ENCODE results near the gene UGT3A1.

UGT3A1 gene

DNA sequence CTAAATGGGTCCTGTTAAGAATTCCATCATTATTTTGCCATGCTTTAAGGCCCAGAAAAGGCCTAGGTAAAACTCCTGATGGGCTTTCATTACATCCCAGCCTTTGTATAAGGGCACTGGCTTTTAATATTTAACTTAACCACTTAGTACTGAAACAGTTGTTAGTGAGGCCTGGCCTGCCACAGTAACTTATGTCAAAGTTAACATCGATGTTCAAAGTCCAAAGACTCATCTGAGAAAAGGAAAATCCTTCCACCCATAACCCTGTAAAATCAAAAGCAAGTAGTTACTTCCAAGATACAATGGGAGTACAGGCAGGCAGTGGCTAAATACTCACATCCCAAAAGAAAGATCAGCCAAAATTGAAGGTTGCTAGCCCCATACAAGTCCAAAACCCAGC lies 15.0 kb upstream of the UGT3A1 start:
- TF ChIP-seq GATA2 (IDR thresholded peaks at IDR 0.05; ENCODE audit: low read depth, low read length) (no peak), GATA3 (IDR thresholded peaks at IDR 0.05; ENCODE audit: low read depth, low read length) (no peak)

DNA sequence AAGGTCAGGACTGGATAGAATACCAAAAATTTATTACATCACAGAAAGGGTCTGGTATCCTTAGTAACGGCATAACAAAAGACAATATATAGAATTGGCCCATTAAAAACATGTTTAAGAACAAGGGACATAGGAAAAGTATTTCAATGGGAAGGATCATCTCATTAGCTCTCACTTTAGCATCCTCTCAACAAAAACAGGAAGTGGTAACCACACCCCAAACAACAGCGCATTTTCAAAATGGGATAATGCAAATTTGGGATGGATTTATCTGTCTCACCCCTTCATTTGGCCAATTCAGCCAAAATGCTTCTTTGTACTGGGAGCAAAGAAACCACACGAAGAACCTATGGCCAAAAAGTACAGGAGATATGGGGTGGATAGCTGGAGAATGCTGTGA lies 9.8 kb upstream of the UGT3A1 start:
- TF ChIP-seq GATA3 (IDR thresholded peaks at IDR 0.05; ENCODE audit: low read depth, low read length) (no peak), GATA2 (IDR thresholded peaks at IDR 0.05; ENCODE audit: low read depth, low read length) (no peak)

DNA sequence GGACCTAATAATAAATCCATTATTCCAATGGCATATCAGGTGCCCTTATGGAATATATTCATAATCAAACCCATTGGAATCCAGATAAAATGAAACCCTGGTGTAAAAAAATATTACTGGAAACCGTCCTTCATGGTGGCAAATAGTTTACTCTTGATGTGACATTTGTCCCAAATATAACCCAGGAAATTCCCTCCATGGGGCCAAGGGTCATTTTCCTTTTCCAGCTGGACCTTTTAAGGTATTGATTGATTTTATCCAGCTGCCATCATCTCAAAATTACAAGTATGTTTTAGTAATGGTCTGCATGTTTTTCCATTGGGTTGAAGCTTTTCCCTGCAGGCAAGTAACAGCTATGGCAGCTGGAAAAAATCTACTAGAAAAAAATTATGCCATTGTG lies 8.4 kb upstream of the UGT3A1 start:
- no peak for TF ChIP-seq GATA3 (IDR thresholded peaks at IDR 0.05; ENCODE audit: low read depth, low read length)
- TF ChIP-seq GATA2 (IDR thresholded peaks at IDR 0.05; ENCODE audit: low read depth, low read length): no peak

DNA sequence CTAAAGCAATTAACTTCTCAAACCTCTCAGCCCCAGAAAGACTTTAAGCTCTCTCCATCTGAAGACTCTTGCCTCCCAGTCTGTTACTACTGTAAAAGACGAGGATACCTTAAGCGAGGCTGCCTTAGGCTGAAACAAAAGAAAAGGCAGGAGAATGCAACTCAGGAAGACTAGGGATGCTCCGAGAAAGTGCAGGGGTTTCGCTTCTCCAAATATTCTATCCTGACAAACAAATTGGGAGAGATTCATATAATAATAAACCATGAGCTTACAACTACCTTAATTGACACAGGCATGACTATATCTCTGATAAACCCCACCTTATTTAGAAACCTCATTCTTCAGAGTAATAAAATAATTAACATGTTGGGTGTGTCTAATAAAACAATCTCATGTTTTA lies 4.9 kb upstream of the UGT3A1 start:
- TF ChIP-seq GATA3 (IDR thresholded peaks at IDR 0.05; ENCODE audit: low read depth, low read length) (no peak), GATA2 (IDR thresholded peaks at IDR 0.05; ENCODE audit: low read depth, low read length) (no peak)

DNA sequence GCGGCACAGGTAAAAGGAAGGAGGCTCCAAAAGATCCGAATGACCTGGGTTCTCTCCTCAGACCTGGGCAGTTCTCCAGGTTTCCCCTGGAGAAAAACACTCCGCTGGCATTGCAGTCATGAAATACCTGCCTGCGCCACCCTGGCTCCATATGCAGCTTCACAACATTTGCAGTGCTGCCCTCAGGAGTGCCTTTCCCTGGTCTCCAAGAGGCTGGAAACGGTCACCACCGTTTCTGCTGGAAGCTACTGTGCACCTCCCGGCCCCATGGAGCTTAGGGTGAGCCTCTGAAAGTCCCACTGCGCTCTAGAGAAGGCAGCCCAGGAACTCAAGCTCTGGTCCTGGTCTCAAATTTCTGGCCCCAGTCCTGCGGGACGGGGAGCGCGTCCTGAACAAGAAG lies 670 bp downstream of the UGT3A1 start:
- TF ChIP-seq GATA2 (IDR thresholded peaks at IDR 0.05; ENCODE audit: low read depth, low read length) (no peak), GATA3 (IDR thresholded peaks at IDR 0.05; ENCODE audit: low read depth, low read length) (no peak)

DNA sequence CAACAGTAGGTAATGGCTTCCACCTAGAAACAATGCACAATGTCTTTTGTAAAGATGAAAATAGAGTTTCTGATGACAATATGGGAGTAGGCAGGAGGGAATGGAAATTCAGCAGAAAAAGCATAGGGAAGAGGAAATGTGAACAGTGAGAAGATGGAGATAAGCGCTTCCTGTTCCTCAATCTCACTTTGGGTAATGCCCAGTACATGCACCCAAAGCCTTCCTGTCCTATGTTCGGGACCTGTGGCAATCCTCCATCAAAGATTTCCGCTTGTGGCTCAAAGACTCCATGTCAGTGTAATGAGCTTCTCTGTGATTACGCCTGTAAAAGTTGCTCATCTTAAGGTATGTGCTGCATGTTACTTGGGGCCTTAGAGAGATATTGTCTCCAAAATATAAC lies 2.7 kb downstream of the UGT3A1 start:
- TF ChIP-seq GATA3 (IDR thresholded peaks at IDR 0.05; ENCODE audit: low read depth, low read length): no peak
- no peak for TF ChIP-seq GATA2 (IDR thresholded peaks at IDR 0.05; ENCODE audit: low read depth, low read length)

DNA sequence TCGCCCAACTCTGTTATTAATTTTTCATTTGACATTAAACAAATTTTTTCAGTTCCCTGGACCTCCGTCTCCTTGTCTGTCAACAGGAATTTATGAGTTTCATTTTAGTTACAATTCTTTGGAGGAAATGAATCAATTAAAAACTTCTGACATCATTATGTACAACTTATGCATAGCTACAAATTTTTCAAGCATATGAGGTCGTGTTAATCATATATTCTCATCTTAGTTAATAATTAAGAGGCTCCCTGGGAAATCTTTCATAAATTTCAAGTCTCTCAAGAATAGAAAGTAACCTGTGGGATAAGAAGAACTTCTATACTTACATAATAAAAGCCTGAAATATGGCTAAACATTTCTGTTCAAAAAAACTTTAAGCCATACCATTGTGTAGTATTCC lies 3.4 kb downstream of the UGT3A1 start:
- no peak for TF ChIP-seq GATA2 (IDR thresholded peaks at IDR 0.05; ENCODE audit: low read depth, low read length)
- TF ChIP-seq GATA3 (IDR thresholded peaks at IDR 0.05; ENCODE audit: low read depth, low read length): no peak

DNA sequence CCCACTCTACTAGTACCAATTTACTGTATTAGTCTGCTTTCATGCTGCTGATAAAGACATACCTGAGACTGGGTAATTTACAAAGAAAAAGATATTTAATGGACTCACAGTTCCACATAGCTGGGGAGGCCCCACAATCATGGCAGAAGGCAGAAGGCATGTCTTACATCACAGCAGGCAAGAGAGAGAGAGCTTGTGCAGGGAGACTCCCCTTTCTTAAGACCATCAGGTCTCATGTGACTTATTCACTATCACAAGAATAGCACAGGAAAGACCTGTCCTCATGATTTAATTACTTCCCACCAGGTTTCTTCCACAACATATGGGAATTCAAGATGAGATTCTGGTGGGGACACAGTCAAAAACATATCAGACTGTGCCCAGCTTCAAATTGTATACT lies 11.5 kb downstream of the UGT3A1 start:
- TF ChIP-seq GATA3 (IDR thresholded peaks at IDR 0.05; ENCODE audit: low read depth, low read length) (no peak), GATA2 (IDR thresholded peaks at IDR 0.05; ENCODE audit: low read depth, low read length) (no peak)

DNA sequence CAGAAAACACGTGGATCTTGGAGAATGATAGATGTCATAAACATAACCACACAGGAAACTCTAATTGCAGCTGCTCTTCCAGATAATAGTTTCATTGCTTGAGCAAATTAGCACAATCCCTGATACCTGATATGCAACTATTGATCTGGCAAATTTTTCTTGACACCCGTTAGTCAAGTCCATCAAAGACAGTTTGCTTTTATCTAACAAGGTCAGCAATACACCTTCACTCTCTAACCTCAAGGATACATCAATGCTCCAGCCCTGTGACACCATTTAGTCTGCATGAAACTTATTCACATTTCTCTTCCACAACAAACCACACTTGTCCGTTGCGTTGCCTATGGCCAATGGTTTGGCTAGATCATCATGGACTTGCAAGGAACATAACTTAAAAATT lies 16.6 kb downstream of the UGT3A1 start:
- TF ChIP-seq GATA3 (IDR thresholded peaks at IDR 0.05; ENCODE audit: low read depth, low read length): no peak
- no peak for TF ChIP-seq GATA2 (IDR thresholded peaks at IDR 0.05; ENCODE audit: low read depth, low read length)

DNA sequence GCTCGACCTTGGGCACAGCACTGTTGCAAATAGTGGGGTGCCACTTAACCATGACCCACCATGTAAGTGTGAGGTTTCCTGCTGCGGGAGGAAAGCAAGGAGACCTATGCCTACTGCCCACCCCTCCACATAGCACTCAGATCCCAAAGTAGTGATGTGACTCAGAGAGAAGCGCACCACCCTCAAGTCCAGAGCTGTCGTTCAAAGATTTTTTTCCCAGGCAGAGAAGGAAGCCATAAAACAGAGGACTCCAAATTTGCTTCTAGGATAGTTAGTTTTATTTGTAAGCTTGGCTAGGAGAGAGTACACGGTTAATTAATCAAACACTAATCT lies 19.3 kb downstream of the UGT3A1 start:
- no peak for TF ChIP-seq GATA2 (IDR thresholded peaks at IDR 0.05; ENCODE audit: low read depth, low read length)
- no peak for TF ChIP-seq GATA3 (IDR thresholded peaks at IDR 0.05; ENCODE audit: low read depth, low read length)

DNA sequence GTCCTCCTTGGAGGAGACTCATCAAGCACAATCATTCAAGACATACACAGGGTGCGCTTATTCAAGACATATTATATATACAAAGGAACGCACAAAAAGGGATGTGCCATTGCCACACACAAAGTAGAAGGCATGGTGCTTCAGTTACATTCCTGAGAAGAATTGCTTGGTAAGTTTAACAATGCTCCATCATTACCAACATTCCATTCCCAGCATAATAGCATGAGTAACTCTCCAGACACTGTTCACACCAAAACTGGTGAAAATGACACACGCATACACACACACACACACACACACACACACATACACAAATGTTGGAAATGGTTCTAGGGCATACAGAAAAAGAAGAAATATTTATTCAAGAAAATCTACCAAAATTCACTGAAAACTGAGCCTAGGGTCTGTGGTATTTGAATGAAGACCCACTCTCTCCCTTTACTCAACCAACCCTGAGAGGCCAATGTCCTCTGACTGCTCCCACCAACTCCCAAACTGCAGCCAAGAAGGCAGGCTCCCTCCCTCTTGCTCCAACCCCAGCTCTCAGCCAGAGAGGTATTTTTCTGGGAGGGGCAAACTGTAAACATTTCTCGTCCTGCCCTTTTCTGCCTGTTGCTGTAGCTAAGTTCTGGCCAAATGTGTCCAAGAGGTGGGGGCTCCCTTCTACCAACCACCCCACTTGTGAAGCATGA lies 19.9 kb downstream of the UGT3A1 start:
- no peak for TF ChIP-seq GATA3 (IDR thresholded peaks at IDR 0.05; ENCODE audit: low read depth, low read length)
- no peak for TF ChIP-seq GATA2 (IDR thresholded peaks at IDR 0.05; ENCODE audit: low read depth, low read length)

DNA sequence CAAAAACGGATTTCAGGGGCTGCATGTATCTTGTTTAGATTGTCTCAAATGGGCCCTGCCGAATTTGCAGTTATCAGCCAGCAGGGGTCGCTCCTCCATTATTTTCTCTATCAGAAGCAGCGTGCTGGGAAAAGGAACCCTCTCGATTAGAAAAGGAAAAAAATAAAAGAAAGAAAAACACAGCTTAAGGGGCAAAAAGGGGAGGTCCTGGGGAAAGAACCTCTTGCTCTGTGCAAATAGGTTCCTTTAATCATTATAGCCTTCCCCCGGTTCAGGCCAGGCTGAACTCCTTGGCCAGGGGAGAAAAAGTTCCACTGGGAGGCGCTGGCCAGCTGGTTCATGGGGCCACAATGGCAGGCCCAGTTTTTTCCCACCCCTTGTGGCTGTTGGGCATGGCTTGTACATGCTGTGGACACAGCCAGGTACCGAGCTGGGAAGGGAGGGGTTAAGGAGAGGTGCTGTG lies 27.8 kb downstream of the UGT3A1 start:
- TF ChIP-seq GATA3 (IDR thresholded peaks at IDR 0.05; ENCODE audit: low read depth, low read length) (no peak), GATA2 (IDR thresholded peaks at IDR 0.05; ENCODE audit: low read depth, low read length) (no peak)

DNA sequence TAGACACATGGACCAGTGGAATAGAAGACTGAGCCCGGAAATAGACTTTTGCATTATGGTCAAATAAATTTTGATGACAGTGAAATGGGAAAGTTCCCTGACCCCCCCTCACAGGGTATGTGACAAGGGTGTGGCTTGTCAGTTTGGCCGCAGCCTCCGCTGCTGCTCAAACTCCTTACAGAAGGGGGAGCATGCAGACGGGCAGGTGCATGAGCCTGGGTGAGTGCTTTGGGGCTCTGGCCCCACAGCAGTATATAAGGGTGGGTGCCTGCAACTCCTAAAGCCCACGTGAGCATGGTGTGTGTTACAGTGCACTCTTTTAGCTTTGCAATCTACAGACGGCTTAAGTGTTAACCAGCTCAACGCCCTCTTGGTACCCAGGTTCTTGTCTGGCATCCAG lies 30.9 kb downstream of the UGT3A1 start:
- no peak for TF ChIP-seq GATA2 (IDR thresholded peaks at IDR 0.05; ENCODE audit: low read depth, low read length)

DNA sequence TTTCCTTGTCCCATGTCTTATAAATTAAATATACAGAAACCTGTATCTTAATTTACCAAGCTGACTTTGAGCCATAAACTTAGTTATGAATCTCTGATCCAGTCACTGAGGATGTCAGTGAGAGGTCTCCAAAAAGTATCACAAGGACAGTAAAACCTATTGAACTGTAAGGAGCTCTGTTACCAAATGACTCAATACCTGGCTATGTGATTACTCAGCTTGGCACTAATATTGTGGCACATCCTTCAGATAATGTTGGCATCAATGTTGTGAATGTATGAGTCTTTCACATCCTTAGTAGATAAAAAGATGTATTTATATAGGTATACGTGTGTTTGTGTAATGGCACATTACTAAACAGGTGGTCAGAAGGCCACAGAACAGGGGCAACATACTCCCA lies 34.8 kb downstream of the UGT3A1 start:
- TF ChIP-seq GATA3 (IDR thresholded peaks at IDR 0.05; ENCODE audit: low read depth, low read length) (no peak), GATA2 (IDR thresholded peaks at IDR 0.05; ENCODE audit: low read depth, low read length) (no peak)

DNA sequence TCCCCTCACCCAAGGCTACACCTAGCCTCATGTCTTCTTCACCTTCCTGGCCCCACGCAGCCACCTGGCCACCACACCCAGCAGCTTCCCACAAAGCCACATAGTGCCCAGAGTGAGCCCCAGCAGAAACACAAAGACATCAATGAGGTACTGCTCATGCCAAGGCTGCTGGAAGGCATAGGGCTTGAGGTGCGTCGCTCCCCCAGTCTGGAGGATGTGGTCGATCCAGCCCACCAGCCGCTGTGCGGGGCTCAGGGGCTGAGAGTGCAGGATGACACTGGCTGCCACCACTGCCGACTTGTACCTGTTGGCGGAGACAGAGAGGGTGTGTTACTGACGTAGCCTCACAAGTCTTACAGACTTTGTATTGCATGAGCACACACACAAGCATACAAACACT lies 37.0 kb downstream of the UGT3A1 start:
- TF ChIP-seq GATA2 (IDR thresholded peaks at IDR 0.05; ENCODE audit: low read depth, low read length): no peak
- TF ChIP-seq GATA3 (IDR thresholded peaks at IDR 0.05; ENCODE audit: low read depth, low read length): no peak

DNA sequence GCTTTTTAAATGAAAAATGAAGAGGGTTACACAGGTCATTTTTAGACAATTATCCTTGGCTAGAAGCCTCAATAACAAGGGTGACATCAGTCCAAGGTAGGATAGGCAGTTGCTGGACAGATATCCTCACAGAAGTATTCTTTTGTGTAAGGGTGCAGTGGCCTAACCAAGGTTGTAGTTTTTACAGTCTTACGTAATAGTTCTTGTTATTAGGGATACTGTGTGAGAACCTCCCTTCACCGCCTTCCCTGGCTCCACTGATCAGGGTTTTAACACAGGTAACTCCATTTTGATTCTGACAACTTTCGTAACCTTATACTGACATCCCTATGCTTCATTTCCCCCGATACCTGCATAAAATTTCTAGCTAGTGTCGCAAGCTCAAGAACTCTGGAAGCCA lies 44.1 kb downstream of the UGT3A1 start:
- no peak for TF ChIP-seq GATA3 (IDR thresholded peaks at IDR 0.05; ENCODE audit: low read depth, low read length)
- no peak for TF ChIP-seq GATA2 (IDR thresholded peaks at IDR 0.05; ENCODE audit: low read depth, low read length)

Data from SH-SY5Y (cell line).